ENCODE results near the gene PLOD1.

DNA sequence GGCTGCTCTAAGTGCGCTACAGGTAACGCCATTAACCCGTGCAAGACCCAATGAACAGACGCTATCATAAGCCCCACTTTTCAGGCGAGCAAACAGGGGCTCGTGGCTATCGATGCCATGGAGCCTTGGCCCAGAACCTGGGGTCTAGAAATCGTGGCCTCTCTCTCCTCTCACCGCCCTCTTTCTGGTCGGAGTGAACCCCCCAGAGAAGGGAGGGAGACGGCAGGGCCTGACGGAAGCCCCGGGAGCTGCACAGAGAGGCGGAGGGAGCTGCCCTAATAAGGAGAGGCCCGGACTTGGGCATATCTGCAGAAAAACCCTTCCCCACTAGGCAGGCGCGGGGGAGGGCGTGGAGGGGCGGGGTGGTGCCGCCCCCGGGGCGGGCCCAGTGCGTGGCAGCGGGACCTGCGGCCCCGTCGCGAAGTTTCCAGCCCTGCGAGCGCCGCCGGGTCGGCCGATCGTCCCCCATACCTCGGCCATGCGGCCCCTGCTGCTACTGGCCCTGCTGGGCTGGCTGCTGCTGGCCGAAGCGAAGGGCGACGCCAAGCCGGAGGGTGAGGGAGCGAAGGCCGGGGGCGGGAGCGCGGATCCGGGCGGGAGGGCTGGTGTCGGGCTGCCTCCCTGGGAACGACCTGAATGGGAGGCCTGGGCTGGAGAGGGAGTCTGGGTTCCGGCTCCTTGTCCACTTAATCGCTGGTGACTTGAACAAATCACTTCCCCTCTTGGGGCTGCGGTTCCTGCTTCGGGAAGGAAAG, at the start of gene PLOD1:
- TF ChIP-seq, protein P1, sequence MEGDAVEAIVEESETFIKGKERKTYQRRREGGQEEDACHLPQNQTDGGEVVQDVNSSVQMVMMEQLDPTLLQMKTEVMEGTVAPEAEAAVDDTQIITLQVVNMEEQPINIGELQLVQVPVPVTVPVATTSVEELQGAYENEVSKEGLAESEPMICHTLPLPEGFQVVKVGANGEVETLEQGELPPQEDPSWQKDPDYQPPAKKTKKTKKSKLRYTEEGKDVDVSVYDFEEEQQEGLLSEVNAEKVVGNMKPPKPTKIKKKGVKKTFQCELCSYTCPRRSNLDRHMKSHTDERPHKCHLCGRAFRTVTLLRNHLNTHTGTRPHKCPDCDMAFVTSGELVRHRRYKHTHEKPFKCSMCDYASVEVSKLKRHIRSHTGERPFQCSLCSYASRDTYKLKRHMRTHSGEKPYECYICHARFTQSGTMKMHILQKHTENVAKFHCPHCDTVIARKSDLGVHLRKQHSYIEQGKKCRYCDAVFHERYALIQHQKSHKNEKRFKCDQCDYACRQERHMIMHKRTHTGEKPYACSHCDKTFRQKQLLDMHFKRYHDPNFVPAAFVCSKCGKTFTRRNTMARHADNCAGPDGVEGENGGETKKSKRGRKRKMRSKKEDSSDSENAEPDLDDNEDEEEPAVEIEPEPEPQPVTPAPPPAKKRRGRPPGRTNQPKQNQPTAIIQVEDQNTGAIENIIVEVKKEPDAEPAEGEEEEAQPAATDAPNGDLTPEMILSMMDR (conservative IDR thresholded peaks at IDR 0.05 in 1 of 2, IDR thresholded peaks at IDR 0.05 in 1 of 2; ENCODE audit: low read depth in 1 of 2, low read length in 2 of 2) = no peak
- no peak for TF ChIP-seq EZH2 (IDR thresholded peaks at IDR 0.05; ENCODE audit: low read length, missing control alignments)
